Upper lobe of right lung (tissue), 1 donor: ENCODE data around the gene MYH11. TPM values are rescaled to one million over a fixed set of nuclear protein-coding genes. Genes with fewer than 3 reads are reported as not detected.

Experiments used
- ATAC-seq: fragments of 200-7000 bp; cut with Tn5 transposase; one replicate; pipeline ENCODE4 v1.9.1; 2020; ENCODE audit warnings: mild to moderate bottlenecking, moderate library complexity
- DNase-seq: peaks from one replicate; pipeline ENCODE4 v3.0.0-alpha.2; 2020
- H3K27ac ChIP-seq: fragments of 200-600 bp; one replicate; pipeline ENCODE4 v1.8.0; 2022
- H3K27me3 ChIP-seq: fragments of 200-600 bp; one replicate; pipeline ENCODE4 v1.8.0; 2022; ENCODE audit warnings: mild to moderate bottlenecking
- H3K36me3 ChIP-seq: fragments of 200-600 bp; one replicate; pipeline ENCODE4 v1.8.0; 2022
- H3K4me1 ChIP-seq: fragments of 200-600 bp; one replicate; pipeline ENCODE4 v1.8.0; 2022
- H3K4me3 ChIP-seq: fragments of 200-600 bp; one replicate; pipeline ENCODE4 v1.8.0; 2022; ENCODE audit warnings: mild to moderate bottlenecking
- H3K9me3 ChIP-seq: fragments of 200-600 bp; one replicate; pipeline ENCODE4 v1.8.0; 2022
- intact Hi-C: fragments of 100-400 bp; cut with DNase I; formaldehyde crosslinking; loops from one replicate; pipeline ENCODE4 v1.11.0; 2022
- total RNA-seq: library from RNA; stranded (reverse); fragmentation: NEBNext Ultra II Directional; extraction: Animal tissue kit (Norgen Biotek cat#: 25700); gene quantifications from one replicate; pipeline ENCODE4 v1.2.1, GENCODE V29; 2021
- TF ChIP-seq, protein P1 (sequence below): fragments of 200-600 bp; IDR thresholded peaks from one replicate; pipeline ENCODE4 v1.8.0; 2022; ENCODE audit warnings: antibody characterized with exemption
- donor health status: DM: no; HTN: yes; CAD: no; lungs with severe emphysema.

Gene MYH11
- total RNA-seq, 1 donor from 2014 or later, result 106 TPM

DNA sequence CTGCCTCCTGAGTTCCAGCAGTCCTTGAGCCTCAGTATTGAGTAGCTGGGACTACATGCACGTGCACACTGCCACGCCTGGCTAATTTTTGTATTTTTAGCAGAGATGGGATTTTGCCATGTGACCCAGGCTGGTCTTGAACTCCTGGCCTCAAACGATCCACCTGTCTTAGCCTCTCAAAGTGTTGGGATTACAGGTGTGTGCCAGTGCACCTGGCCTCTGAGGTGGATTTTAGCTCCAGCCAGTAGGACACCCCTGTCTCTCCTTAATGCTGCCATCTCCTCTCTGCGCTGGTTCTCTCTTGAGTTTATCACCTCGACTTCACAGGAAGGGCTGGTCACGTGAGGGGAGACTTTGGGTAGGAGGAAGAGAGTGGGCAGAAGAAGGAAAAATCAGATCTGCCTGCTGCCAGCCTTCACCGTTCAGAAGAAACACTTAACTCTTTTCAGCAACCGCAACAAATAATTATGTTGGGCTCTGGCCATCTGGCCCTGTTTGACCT lies 151.7 kb downstream of the MYH11 start:
- Histone ChIP-seq H3K27ac (no peak overlapping the region), H3K4me1 (no peaks in the 10 kb centered on the region), H3K9me3 (no peaks in the 10 kb centered on the region), H3K36me3 (peaks cover 27% of the 10 kb centered on the region), H3K27me3 (no peaks in the 10 kb centered on the region), H3K4me3 (no peak overlapping the region)
- ATAC-seq (no peak), DNase-seq (no peak)
- TF ChIP-seq, protein P1, sequence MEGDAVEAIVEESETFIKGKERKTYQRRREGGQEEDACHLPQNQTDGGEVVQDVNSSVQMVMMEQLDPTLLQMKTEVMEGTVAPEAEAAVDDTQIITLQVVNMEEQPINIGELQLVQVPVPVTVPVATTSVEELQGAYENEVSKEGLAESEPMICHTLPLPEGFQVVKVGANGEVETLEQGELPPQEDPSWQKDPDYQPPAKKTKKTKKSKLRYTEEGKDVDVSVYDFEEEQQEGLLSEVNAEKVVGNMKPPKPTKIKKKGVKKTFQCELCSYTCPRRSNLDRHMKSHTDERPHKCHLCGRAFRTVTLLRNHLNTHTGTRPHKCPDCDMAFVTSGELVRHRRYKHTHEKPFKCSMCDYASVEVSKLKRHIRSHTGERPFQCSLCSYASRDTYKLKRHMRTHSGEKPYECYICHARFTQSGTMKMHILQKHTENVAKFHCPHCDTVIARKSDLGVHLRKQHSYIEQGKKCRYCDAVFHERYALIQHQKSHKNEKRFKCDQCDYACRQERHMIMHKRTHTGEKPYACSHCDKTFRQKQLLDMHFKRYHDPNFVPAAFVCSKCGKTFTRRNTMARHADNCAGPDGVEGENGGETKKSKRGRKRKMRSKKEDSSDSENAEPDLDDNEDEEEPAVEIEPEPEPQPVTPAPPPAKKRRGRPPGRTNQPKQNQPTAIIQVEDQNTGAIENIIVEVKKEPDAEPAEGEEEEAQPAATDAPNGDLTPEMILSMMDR, result no peak
- intact Hi-C loops, result no loop called here

DNA sequence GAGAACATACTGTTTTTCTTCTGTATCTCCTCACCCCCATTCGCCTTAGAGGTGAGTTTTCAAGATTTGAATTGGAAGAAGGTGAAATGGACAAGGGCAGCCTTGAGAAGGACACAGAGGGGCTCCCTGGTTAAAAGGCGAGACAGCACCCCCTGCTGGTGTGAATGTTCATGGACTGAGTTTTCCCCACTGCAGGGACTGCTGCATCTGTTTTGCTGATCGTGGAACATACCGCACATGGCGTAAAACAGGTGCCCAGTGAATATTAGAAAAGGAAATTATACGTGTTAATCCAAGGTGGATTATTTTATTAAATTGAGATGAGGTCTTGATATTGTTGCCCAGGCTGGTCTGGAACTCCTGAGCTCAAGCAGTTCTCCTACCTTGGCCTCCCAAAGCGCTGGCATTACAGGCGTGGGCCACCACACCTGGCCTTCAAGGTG lies 152.3 kb downstream of the MYH11 start:
- Histone ChIP-seq H3K27me3 (no peaks in the 10 kb centered on the region), H3K9me3 (no peaks in the 10 kb centered on the region), H3K36me3 (peaks cover 32% of the 10 kb centered on the region), H3K4me1 (no peaks in the 10 kb centered on the region), H3K27ac (no peak overlapping the region), H3K4me3 (no peak overlapping the region)
- DNase-seq, result no peak
- peak; percentile 92 for ATAC-seq
- intact Hi-C loops, result no loop called here
- TF ChIP-seq, protein P1, result peak; percentile 85

DNA sequence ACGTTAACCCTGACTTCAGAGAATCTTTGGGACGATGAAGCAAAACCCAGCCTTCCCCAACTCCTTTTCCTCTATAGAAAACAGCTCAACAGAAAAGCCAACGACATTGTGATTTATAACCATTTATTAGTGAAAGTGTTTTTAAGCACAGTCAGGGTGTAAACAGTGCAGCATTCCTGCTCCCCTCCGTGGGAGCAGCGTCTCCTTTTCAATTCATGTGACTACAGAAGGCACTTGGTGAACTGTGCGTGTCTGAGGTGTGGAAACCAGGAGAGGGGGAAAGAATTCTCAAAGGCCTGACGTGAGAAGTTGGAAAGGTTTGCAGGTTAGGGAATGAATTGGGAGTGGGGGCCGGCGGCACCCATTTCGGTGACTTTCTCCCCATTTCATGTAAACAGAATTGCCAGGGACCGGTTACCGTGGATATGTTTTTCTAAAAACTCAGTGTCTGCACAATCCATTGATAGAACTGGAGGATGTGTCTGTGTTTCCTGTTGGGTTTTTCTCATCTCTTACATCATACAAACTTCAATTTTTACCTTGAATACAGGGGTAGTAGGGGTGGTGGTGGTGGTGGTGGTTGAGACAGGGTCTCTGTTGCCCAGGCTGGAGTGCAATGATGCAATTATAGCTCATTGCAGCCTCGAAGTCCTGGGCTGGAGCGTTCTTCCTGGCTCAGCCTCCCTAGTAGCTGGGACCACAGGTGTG lies 153.6 kb downstream of the MYH11 start:
- Histone ChIP-seq H3K4me3 (no peak overlapping the region), H3K36me3 (peaks cover 42% of the 10 kb centered on the region), H3K9me3 (no peaks in the 10 kb centered on the region), H3K27me3 (no peaks in the 10 kb centered on the region), H3K4me1 (no peaks in the 10 kb centered on the region), H3K27ac (no peak overlapping the region)
- ATAC-seq, result no peak
- DNase-seq, result no peak
- TF ChIP-seq, protein P1, result no peak
- intact Hi-C loops, result no loop called here

DNA sequence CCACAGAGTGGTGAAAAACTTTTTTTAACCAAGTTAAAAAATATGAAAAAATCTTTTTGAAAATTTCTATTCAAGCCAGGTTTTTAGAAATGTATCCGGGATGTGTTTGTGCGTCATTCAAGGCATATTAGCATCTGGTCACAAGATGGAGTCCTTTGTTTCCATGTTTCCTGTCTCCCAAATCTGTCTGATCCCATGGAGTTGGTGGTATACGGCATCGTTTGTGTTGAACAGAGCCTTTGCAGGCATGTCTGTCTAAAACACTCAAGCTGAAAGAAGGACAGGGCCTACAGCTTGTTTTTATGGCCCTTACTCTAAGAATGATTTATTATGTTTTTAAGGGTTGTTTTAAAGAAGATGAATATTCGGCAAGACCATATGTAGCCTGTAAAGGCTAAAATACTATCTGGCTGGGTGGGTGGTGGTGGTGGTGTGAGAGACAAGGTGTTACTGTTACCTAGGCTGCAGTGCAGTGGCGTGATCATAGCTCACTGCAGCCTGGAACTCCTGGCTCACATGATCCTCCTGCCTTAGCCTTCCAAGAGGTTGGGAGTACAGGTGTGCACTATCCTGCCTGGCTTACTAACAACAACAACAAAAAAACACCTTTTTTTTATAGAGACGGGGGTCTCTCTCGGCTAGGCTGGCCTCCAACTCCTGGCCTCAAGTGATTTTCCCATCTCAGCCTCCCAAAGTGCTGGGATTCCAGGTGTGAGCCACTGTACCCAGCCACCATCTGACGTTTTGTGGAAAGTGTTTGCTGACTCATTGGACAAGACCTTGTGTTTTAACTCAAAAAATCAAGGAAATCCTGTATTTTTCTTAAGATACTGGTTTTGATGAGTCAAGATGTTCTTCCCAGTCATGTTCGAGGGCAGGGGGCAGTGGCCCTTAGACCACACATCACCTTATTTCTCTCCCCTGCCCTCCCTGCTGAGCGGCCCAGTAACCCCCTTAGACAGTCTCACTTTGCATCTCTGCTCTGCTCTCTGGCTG lies 154.6 kb downstream of the MYH11 start:
- no peak for ATAC-seq
- Histone ChIP-seq H3K4me3 (no peak overlapping the region), H3K27me3 (no peaks in the 10 kb centered on the region), H3K27ac (no peak overlapping the region), H3K9me3 (no peaks in the 10 kb centered on the region), H3K4me1 (no peaks in the 10 kb centered on the region), H3K36me3 (peaks cover 47% of the 10 kb centered on the region)
- TF ChIP-seq, protein P1, result no peak
- intact Hi-C loops, result no loop called here
- DNase-seq, result no peak

DNA sequence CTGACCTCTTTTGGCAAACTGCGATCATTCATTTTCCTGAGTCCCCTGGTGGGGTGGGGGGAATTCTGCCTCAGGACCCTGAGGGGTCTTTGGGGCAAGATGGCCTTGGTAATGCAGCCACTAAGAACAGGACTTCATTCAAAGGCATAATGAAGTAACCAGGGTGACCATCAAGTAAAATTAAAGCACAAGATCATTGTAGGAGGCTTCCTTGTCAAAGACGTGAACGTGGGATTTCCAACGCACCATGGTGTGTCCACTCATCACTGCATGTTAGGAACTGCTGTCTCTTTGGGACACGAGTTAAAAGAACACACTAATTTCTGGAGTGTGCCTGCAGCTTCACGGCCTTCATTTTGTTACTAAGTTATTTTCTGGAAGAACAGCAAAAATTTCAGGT lies 155.5 kb downstream of the MYH11 start:
- ATAC-seq (no peak), DNase-seq (no peak)
- no peak overlapping the region for H3K4me3 ChIP-seq
- peaks cover 56% of the 10 kb centered on the region for H3K36me3 ChIP-seq
- no peaks in the 10 kb centered on the region for H3K9me3 ChIP-seq
- TF ChIP-seq, protein P1, result no peak
- H3K4me1 ChIP-seq, result no peaks in the 10 kb centered on the region
- H3K27me3 ChIP-seq, result no peaks in the 10 kb centered on the region
- intact Hi-C loops, result no loop called here
- no peak overlapping the region for H3K27ac ChIP-seq
